HG03103 (cell line): ENCODE results near the gene ADAMTS15.

Experiments
- ATAC-seq: cut with Tn5 transposase; IDR thresholded peaks from one replicate; pipeline ENCODE4 v1.9.1; 2021; ENCODE audit warnings: low read depth; ENCODE audit not compliant: unreplicated experiment

ADAMTS15 gene

DNA sequence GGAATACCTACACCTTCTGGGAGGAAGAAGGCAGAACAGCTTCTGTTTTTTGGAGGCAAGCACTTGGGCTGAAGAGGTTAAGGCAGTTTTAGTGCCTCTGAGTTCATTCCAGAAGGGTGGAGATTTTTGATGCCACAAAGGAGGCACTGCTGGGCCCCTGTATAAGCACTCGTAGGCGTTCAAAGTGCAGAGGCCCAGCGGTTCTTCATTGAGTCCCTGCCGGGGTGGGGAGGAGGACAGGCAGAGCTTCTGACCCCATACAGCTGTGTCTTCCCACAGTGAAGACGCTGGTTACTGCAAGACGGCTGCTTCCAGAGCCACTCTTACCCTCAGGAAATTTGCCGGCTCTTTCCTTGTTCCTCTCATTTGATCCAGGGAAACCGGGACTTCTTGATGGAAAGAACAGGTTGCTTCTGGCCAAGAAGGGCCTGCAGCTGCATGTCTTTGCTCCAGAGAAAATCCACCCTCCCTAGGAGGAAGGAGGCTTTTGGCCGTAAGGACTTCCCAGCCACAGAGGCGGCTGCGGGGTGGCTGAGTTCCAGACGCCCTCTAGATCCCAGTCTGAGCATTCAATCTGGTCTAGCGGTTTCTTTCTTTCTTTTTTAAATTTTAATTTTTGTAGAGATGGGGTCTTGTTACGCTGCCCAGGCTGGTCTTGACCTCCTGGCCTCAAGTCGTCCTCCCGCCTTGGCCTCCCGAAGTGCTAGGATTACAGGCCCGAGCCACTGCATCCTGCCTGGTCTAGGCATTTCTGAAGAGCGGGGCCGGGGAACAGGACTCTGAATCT is 9.4 kb downstream of the ADAMTS15 start:
- ATAC-seq: no peak

DNA sequence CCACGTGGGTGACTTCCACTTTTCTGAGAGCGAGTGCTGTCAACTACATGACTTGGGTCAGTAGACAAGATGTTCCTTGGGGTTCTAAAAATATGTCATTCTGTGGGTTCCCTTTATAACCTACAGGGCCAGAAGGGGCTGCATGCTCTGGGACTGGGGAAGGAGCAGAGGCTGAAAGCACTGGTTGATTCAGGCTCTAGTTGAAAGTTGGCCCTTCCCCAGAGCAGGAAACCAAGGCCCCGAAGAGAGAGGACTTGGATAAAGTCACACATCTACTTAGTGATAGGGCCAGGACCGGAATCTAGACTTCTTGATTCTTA is 9.9 kb downstream of the ADAMTS15 start:
- no peak for ATAC-seq

DNA sequence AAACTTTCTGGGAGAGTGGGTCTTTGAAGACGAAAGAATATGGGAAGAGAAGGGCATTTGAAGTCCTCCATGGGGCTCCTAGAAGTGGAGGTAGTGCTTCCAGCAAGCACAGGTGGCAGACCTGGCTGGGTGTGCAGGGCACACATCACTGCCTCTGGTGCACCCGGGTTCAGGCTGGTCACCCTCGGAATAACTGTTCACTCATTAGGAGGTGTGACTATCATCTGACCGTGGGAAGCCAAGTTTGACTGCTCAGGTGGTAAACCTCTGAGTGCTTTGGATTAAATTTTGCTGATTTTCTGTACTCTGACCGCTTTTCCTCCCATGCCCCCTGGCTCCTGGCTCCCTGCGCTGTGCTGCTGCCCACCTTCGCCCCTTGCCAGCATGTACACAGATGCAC is 11.1 kb downstream of the ADAMTS15 start:
- ATAC-seq: no peak

DNA sequence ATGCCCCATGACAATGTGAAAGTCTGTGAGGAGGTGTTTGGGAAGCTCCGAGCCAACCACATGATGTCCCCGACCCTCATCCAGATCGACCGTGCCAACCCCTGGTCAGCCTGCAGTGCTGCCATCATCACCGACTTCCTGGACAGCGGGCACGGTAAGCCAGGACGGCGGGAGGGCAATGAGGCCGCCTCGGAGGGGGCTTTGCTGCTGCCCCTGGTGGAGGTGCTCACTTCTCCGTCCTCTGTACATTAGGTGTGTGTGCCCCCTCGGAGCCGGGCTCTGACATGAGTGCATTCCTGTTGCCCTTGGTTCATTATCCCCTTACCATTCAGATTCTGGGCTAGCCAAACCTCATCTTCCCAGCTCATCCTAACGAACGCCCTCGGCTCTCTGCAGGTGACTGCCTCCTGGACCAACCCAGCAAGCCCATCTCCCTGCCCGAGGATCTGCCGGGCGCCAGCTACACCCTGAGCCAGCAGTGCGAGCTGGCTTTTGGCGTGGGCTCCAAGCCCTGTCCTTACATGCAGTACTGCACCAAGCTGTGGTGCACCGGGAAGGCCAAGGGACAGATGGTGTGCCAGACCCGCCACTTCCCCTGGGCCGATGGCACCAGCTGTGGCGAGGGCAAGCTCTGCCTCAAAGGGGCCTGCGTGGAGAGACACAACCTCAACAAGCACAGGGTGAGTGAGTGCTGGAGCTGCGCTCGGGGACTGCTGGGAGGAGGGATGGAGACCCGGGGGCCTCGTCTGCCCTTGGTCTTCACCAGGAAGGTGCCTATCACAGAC is 13.8 kb downstream of the ADAMTS15 start:
- ATAC-seq: no peak

DNA sequence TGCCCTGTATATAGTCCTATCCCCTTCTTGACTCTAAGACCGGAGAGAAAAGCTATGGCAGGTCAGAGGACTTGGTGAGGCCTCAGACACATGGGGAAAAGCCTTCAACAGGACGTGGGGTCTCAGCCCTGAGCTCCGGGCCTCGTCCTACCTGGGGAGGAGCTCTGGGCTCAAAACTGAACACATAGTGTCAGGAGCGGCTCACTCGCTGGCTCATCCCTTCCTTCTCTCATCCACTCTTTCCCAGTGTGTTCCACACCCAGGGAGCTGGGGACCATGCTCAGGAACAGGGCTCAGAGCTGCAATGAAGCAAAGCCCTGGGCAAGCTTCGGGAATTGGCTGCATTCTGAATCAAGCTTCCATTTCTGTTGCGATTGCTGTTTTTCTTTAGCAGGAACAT is 14.5 kb downstream of the ADAMTS15 start:
- ATAC-seq: no peak

DNA sequence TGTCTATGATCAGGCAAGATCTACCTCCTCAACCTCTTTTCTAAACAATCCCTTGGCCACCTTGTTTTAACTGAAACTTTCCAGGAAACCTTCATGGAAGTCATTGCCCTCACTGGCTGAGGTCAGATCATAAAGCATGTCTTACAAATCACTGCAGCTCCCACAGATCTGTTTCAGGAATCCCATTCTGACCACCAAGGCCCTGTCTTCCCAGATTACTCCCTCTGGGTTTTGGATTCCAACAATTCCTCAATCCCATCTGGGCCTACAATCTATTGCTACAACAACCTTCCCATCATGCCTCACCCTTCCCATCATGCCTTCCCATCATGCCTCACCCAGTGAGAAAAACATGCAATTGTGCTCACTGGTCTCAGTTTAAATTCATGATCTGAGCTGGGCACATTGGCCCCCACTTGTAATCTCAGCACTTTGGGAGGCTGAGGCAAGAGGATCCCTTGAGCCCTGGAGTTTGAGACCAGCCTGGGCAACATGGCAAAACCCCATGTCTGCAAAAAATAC is 15.9 kb downstream of the ADAMTS15 start:
- ATAC-seq: no peak

DNA sequence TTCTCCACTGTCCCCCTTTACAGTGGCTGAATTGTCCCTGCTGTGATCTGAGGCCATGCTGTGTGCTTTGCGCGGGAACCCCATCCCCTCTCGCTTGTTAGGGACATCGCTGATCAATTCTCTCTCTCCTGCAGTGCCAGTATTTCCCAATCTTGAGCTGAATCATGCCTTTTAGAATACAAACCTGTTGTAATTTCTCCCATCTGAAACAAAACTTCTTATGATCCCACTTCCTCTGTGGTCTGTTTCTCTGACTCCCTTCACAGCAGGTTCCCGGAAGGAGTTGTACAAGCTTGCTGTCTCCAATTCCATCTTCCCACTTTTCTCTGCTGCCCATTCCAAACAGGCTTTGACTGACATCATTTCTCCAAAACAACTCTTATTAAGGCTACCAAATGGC is 16.8 kb downstream of the ADAMTS15 start:
- no peak for ATAC-seq

DNA sequence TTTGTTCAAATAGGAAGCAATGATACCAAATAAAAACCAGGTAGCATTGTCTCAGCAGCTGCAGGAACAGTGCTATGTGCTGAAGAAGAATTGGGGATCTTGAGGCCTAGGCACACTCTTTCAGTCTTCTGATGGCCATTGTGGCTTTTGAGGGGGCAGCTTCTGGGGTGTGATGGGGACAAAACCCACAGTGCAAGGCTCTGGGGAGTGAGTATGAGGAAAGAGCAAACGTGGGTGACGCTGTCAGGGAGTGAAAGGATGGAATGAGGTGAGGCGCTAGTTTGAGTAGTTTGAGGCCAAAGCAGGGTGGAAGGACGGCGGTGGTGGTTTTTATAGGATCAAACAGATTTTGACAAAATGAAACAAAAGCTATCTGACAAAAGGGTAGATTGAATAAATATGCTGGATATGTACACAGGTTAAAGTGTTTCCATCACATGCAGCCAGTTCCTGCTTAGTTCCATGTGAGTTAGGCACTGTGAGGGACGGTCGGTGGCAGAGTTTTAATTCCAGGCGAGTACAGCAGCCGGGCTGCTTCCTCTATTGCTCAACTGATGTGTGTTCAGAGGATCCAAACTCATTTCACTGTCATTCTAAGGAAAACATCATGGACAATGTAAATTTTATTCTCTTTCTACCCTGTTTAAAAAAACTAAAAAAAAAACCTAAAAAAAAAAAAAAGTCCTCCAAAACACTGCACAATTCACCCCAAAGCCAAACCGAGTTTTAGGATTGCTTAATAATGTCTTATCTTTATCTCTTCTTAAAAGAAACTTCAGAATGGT is 18.9 kb downstream of the ADAMTS15 start:
- no peak for ATAC-seq

DNA sequence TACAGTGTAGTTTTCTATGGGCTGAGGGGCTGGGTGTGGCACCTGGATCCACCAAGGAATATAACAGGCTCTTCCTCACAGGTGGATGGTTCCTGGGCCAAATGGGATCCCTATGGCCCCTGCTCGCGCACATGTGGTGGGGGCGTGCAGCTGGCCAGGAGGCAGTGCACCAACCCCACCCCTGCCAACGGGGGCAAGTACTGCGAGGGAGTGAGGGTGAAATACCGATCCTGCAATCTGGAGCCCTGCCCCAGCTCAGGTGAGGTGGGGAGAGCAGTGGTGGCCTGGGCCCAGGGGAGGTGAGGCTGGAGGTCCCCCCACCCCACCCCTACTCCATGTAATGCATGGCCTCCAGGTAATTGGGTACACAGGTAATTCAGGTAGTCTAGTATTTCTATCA is 20.7 kb downstream of the ADAMTS15 start:
- ATAC-seq: no peak

DNA sequence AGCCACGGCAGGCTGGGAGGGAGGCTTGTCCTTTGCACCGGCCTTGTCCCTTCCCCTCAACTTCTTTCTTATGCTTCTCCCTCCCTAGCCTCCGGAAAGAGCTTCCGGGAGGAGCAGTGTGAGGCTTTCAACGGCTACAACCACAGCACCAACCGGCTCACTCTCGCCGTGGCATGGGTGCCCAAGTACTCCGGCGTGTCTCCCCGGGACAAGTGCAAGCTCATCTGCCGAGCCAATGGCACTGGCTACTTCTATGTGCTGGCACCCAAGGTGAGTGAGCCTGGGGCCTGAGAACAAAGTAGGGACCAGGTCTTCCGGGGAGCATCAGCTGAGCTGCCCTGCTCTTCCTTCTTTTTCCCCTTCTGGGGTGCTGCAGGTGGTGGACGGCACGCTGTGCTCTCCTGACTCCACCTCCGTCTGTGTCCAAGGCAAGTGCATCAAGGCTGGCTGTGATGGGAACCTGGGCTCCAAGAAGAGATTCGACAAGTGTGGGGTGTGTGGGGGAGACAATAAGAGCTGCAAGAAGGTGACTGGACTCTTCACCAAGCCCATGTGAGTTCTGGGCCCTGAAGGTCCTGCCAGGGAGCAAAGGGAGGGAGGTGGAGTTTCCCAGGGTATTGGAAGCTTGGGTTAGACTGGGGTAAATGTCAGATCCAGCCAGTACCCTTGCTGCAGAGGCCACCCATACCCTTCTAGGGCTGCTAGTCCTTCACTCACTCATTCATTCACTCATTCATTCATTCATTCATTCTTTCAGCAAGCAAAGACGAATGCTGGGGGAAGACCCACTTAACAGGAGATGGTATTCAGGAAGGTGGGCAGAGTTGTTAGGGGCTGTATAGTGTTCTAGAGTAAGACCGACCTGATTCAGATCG is 22.6 kb downstream of the ADAMTS15 start:
- ATAC-seq: no peak

DNA sequence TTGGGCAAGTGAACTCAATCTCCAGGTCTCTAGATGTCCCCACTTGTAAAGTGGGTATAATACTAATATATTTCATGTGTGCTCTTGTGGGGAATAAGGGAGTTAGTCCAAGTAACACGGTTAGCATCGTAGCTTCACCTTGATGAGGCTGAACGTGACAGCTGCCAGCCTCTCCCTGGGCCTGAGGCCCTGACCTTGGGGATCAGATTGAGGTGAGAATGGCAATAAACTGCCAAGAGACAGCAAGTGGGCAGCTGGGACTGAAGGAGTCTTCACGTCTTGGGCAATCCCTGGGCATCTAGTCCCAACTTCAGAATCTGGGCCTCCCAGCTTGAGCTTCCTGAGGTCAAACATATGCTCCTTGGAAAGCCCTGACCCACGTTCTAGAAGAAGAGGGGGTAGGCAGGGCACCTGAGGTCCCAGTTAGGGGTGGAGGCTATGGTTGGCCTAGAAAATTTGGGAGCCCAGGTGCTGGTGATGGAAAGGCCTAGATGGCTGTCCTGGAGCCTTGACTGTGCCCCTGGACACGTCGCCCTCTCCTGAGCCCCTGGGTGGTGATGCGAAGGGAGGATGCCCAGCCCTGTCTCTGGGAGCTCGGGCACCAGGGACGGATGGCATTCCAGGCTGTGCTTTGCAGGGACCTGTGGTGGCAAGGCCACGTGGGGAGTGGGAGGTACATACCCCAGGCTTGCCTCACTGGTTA is 23.4 kb downstream of the ADAMTS15 start:
- ATAC-seq: no peak

DNA sequence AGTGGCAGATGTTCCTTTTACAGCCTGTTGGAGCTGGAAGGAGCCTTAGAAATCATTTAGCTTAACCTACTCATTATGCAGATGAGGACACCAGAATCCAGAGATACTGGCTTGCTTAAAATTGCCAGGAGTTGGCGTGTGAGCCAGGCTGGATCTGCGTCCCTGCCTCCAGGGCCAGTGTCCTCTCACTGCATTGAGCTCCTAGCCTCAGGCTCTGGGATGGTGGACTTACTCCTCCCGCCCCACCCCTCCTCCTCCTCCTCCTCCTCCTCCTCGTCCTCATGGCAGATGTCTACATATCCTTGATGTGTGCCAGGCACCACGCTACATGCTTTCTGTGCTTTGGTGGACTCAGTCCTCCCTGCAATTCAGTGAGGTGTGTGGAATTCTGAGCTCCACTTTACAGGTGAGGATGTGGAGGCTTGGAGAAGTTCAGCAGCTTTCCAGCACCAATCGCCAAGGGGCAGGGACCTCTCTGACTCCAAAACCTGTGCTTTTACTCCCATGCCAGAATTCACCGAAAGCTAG is 24.1 kb downstream of the ADAMTS15 start:
- no peak for ATAC-seq

DNA sequence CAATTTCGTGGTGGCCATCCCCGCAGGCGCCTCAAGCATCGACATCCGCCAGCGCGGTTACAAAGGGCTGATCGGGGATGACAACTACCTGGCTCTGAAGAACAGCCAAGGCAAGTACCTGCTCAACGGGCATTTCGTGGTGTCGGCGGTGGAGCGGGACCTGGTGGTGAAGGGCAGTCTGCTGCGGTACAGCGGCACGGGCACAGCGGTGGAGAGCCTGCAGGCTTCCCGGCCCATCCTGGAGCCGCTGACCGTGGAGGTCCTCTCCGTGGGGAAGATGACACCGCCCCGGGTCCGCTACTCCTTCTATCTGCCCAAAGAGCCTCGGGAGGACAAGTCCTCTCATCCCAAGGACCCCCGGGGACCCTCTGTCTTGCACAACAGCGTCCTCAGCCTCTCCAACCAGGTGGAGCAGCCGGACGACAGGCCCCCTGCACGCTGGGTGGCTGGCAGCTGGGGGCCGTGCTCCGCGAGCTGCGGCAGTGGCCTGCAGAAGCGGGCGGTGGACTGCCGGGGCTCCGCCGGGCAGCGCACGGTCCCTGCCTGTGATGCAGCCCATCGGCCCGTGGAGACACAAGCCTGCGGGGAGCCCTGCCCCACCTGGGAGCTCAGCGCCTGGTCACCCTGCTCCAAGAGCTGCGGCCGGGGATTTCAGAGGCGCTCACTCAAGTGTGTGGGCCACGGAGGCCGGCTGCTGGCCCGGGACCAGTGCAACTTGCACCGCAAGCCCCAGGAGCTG is 24.8 kb downstream of the ADAMTS15 start:
- ATAC-seq: no peak

DNA sequence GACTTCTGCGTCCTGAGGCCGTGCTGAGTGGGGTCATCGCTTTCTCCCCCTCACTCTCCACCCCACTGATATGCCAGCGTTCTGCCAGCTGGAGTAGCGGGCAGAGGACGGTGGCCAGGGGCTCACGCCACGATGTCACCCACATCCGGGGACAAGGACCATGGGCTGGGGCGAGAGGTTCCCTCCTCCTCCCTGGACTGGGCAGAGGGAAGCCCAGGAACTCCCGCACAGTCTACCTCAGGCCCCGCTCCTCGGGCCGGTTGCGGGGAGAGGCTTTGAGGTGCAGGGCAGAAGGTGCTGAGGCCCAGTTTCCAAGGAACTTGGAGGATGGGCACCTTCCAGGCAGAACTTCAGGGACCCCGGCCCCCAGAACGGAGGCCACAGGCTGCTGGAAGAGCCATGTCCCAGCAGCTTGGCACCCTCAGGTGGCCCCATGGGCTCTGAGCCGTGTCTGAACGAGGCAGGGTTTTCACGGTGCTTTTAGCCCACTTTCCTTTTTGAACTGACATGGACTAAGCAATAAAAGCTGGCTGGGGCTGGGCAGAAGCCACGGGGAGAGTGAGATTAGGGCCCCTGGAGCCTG is 25.4 kb downstream of the ADAMTS15 start:
- ATAC-seq: no peak

DNA sequence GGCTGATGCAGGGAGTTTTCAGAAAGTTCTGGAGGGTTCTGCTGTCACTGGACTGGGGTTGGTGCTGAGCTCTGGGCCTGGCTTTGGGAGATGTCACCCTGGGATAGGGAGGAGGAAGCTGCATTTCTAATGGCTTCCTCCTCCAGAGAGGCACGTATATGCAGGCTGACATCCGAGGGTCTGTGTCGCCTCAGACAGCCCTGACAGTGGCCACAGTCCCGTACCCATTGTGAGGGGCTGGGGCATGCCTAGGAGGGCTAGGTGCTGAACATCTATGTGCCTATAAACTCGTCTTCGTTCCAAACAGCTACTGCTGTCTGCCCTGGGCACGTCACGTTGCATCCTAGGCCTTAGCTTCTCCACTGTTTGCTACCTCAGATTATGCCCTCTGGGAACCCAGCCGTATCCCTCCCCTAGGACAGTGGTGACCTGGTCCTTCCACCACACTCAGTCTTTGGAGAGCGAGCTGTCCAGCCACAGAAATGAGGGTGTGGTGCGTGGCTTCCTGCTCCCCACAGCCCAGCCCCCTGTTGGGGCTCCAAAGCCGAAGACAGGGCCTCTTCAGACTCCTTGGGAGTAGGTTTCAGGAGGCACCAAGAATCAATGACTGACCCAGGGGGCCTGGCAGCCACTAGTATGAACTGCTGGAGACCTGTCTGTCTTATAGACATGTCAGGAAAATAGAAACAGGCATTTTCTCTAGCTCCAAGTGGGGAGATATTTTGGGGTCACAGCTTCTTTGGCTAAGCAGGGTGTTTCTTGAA is 26.4 kb downstream of the ADAMTS15 start:
- no peak for ATAC-seq

DNA sequence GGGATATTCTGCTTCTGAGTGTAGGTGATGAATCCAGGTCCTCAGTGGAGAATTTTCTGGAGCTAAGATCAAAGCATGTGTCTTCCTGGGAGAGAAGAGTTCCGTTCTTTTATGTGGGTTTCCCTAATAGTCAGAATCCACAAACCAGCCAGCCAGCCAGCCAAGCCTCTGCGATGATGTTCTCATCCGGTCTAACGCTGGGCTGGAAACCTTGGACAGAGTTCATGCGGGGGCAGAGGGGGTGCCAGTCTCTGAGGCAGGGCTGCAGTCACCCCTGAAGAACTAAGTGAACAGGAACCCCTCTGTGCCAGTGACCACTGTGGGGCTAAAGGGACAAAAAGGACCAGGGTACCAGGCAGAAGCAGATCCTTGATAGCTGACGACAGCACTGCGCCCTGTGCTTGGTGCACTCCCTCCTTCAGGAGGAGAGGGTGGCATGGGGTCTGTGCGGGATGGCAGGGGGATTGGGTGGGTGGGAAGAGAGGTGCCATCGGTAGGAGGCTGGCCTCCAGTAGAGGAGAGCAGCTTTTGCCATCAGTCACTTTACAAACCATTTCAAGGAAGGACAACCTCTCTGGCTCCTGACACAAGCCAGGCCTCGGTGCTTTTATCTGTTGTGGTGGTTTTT is 27.1 kb downstream of the ADAMTS15 start:
- ATAC-seq: no peak

DNA sequence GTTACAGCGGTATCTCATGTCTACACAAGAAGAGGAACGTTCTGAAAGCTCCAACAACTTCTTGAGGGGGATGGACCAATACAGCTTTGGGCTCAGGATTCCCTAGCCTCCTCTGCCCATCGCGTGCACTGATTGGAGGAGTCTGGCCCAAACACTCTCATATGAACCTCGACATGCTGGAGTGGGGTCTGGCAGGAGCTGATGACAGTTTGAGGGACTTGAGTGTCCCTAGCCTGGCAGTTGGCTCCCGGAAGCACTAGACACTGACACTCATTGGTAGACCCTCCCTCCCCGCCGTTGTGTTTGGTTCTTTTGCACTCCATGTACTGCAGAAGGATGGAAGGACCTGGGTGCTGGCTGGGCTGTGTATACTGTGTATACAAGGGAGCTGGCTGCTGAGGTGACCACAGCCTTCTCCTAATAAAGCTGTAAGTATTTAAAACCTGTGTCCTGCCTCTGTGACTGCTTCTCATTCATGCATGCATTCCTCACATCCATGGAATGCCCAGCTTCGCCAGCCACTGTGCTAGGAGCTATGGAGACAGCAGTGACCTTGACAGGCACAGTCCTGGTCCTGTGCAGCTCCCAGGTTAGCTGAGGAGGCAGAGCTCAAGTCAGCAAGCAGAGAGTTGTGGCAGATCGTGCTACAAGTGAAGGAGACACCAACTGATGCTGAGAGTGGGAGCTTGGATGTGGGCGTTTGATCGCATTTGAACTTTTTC is 27.9 kb downstream of the ADAMTS15 start:
- ATAC-seq: no peak
